Heart left ventricle (tissue), 13 donors: ENCODE data around the gene RUVBL2.

Source experiments
- POLR2A ChIP-seq, 2 donors: fragments of 450-650 bp; IDR thresholded peaks; one replicate each; pipeline ENCODE4 v1.6.1; 2017; ENCODE audit warnings: antibody characterized with exemption in 2 of 2, mild to moderate bottlenecking in 2 of 2, moderate library complexity in 2 of 2
- TF ChIP-seq, protein P1 (sequence below), 12 donors: fragments of 200-600 bp; sonication (generic) in 4 of 12; IDR thresholded peaks; one replicate each; pipeline versions ENCODE4 v1.5.0 to v1.8.0; 2018 to 2022; ENCODE audit warnings: antibody characterized with exemption in 12 of 12, mild to moderate bottlenecking in 5 of 12
- donor health status: ischemic (EF 13 %, LVEDD 7.1; RV severe dilation, severe dysfunction).
- donor health status: DM: no; HTN: yes; CAD: no.
- donor health status: DM: no; HTN: no; CAD: no.
- donor health status: ischemic (EF 25% LVEDD 6.9; RV normal size, moderate dysfunction).
- donor health status: ischemic (EF 25% LVEDD 5.7; RV mildly dilated, moderate dysfunction).
- donor health status: ischemic (EF 35%, LVEDD 5.7; RV mildly dilated, moderate dysfunction).
- donor health status: nonischemic (EF 11% LVEDD 7.7; RV severe dilation, severe dysfunction).
- donor health status: DM: yes; HTN: yes; CAD: no.
- donor health status: PGD.
- donor health status: ischemic (EF 29% LVEDD 5.4; RV normal size, mild dysfunction).
- donor health status: nonischemic (EF 23%, LVEDD 6.1; RV moderate dilation, normal function).

- TF ChIP-seq, protein P1, sequence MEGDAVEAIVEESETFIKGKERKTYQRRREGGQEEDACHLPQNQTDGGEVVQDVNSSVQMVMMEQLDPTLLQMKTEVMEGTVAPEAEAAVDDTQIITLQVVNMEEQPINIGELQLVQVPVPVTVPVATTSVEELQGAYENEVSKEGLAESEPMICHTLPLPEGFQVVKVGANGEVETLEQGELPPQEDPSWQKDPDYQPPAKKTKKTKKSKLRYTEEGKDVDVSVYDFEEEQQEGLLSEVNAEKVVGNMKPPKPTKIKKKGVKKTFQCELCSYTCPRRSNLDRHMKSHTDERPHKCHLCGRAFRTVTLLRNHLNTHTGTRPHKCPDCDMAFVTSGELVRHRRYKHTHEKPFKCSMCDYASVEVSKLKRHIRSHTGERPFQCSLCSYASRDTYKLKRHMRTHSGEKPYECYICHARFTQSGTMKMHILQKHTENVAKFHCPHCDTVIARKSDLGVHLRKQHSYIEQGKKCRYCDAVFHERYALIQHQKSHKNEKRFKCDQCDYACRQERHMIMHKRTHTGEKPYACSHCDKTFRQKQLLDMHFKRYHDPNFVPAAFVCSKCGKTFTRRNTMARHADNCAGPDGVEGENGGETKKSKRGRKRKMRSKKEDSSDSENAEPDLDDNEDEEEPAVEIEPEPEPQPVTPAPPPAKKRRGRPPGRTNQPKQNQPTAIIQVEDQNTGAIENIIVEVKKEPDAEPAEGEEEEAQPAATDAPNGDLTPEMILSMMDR (IDR thresholded peaks at IDR 0.05) = no peak
- no peak for TF ChIP-seq POLR2A (IDR thresholded peaks at IDR 0.05)
Measured at GRCh38 chr19:49058562-49058961, 64.9 kb downstream of the RUVBL2 start.
